VCaP (cell line): ENCODE results near the gene NCOA5.

Experiments
- H3K27ac ChIP-seq: fragments of 450-650 bp; 2 replicates; pipeline ENCODE4 v1.5.1; 2017
- TF ChIP-seq, protein P1 (sequence below): fragments of 450-650 bp; conservative IDR thresholded peaks from 2 replicates; pipeline ENCODE4 v1.5.1; 2017; ENCODE audit warnings: mild to moderate bottlenecking, moderate library complexity

The NCOA5 gene

DNA sequence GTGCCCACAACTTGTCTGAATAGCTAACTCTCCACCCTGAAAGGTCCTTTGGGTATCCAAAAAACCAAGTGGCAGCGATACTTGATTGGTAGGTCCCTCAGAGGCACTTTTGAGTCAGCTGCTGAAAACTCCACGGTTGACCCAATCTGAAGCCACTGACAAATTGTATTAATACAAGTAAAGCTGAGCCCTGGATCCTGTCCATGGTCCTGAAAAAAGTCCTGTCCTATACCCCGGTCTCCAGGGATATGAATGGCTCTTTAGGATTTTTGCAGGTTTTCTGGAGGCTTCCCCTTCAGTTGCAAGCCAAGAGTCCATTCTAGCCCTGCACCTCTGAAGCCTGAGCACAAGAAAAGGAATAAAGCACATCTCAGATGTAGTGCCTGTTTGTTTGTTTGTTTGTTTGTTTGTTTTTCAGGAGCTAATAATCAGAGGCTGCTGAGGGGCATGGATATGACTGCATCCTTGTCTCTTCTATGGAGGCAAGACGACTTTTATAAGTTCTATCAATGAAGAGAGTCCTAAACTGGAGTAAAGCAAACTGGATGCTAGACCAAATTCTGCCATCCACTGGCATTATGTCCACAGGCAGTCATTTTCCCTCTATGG lies 62.4 kb downstream of the NCOA5 start:
- H3K27ac ChIP-seq, result no peak overlapping the region
- TF ChIP-seq, protein P1, sequence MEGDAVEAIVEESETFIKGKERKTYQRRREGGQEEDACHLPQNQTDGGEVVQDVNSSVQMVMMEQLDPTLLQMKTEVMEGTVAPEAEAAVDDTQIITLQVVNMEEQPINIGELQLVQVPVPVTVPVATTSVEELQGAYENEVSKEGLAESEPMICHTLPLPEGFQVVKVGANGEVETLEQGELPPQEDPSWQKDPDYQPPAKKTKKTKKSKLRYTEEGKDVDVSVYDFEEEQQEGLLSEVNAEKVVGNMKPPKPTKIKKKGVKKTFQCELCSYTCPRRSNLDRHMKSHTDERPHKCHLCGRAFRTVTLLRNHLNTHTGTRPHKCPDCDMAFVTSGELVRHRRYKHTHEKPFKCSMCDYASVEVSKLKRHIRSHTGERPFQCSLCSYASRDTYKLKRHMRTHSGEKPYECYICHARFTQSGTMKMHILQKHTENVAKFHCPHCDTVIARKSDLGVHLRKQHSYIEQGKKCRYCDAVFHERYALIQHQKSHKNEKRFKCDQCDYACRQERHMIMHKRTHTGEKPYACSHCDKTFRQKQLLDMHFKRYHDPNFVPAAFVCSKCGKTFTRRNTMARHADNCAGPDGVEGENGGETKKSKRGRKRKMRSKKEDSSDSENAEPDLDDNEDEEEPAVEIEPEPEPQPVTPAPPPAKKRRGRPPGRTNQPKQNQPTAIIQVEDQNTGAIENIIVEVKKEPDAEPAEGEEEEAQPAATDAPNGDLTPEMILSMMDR, result no peak

DNA sequence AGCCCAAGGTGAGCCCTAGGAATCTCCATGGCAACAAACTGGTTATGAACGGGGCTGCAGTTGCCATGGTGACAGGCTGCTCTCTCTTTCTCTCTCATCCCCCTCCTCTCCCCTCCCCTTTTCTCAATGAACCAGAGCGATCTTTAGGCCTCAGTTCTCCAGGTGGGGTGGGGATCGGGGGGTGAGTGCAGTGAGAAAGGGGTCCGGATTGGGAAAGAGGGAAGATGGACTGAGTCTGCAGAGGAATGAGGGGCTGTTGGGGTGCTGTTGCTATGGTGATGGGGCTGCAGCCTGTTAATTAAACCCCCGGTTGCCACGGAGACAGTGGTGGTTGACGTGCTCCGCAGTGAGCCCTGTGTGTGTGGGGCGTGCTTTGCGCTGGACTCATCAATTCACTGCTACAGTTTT lies 64.4 kb downstream of the NCOA5 start:
- H3K27ac ChIP-seq, result no peak overlapping the region
- TF ChIP-seq, protein P1, result no peak

DNA sequence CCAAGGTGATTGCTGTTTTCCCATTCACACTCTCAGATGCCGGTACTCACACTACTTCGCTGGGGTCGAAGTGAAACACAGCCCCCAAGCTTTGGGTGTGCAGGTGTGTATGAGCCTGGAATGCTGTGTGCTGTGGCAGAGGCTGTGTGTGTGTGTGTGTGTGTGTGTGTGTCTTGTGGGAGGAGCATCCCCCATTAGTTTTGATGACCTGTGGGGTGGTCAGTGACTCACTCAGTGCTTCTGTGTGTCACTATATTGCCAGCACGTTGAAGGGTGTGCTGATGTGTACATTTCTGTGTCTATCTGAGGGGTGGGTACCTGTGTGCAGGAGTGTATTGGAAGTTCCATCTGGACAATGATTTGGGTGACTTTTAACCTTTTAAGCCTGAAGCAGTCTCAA lies 65.8 kb downstream of the NCOA5 start:
- no peak overlapping the region for H3K27ac ChIP-seq
- TF ChIP-seq, protein P1, result no peak

DNA sequence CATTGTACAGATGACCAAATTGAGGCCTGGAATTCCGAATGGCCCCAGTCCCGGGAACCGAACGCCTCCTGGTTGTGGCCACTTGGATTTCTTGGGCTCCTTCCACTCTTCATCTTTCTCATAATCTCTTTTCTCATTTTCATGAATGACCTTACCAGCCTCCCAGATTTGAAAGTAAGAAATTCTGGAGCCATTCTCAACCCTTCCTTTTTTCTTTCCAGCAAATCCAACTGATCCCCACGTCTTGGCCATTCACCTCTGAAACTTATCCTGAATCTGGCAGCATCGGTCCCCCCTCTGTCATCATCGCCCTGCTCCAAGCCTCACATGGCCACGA lies 66.6 kb downstream of the NCOA5 start:
- H3K27ac ChIP-seq, result no peak overlapping the region
- TF ChIP-seq, protein P1, result peak; percentile 62

DNA sequence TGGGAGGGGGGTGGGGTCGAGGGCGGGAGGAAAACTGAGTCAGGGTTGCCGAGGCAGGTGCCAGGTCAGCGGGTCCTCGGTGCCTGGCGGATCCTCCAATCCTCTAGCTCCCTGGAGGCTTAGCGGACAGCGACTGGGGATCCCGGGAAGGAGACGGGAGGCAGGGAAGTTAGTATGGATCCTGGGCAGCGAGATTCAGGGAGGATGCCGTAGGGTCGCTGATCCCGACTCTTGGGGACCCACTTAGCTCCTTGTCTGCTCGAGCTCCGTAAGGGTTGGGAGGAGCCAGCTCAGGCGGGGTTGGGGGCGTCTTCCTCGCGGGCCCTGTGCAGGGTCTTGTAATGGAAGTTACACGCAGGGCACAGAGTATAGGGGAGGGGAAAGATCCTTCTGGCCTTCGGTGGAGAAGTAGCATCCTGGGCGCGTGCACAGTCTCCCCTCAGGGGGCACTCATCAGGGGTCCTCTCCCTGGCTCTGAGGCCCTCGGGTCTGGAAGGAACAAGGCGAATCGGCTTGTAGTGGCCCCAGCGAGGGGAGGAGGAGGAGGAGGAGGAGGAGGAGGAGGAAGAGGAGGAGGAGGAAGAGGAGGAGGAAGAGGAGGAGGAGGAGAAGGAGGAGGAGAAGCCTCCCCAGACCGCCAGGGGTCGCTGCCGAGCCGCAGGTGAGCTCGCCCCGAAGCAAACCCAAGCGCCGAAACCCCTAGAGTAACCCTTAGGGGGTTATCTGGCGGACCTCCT lies 67.2 kb downstream of the NCOA5 start:
- TF ChIP-seq, protein P1, result peak; percentile 80
- H3K27ac ChIP-seq, result peak overlapping the region; percentile 65; the same call in 1 of the 2 replicates

DNA sequence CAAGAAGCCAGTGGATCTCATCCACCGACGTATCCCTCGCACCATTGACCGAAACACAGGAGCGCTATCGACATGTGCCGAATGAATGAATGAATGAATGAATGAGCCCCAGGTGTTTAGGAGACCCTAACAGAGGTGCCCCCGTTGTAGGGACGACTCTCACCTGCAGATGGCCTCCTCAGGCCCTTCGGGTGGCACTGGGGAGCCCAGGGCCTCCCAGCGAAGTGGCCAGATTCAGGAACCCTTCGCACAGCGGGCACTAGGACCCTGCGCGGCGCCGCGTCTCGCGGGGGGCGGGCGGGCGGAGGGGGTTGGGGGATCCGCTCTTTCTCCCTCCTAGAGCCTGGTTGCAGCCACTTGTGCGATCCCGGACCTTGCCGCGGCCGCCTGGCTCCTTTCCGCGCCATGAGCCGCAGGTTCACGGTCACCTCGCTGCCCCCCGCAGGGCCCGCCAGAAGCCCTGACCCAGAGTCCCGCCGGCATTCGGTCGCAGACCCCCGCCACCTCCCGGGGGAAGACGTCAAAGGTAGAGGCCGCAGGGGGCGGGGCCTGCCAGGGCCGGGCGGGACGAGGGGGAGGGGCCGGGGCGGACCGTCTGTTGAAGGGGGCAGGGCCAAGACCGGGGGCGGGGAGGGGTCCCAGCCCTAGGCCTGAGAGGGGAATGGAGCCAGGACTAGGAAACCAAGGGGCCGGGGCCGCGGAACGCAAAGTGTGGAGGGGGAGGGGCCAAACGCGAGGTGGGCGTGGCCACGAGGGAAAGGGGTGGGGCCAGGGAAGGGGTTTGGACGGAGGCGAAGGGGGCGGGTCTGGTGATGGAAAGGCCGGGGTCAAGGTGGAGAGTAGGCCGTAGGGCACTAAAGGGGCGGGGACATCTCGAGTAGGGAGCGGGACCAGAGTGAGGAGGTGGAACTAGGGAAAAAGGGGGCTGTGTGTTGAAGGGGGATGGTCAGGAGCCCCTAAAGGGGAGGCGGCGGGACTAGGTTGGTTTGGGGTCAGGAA lies 68.1 kb downstream of the NCOA5 start:
- H3K27ac ChIP-seq, result peak overlapping the region; percentile 65
- TF ChIP-seq, protein P1, result peak; percentile 24; the same call in 1 of the 2 replicates

DNA sequence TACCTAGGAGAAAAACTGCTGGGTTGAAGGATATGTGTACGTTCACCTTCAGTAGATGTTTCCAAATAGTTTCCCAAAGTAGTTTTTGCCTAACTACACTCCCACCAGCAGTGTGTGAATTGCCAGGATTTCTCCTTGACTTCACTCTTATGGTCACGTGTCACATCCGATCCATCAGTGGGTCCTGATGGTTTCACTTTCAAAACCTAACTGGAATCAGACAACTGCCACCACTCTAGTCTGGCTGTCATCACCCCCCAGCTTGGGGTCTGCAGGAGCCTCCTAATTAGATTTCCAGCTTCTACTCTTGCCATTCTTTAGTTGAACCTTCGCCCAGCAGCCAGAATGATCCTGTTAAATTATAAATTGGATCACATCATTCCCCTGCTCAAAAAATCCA lies 69.2 kb downstream of the NCOA5 start:
- TF ChIP-seq, protein P1, result no peak
- H3K27ac ChIP-seq, result no peak overlapping the region
